Stromal cell of bone marrow (primary cell): ENCODE measurements around the gene POU2AF2.
A peak's percentile ranks its signal among the peaks of the same experiment; 100 is the strongest.
"Not testable (repeated sequence)": the region's sequence is repeated elsewhere in the genome, so short reads cannot be mapped to it uniquely, and the experiment has no call there.

ENCODE experiments used
- DNase-seq: peaks from one replicate; pipeline ENCODE4 v3.0.0-alpha.2; 2012; ENCODE audit warnings: low read depth

POU2AF2 gene

DNA sequence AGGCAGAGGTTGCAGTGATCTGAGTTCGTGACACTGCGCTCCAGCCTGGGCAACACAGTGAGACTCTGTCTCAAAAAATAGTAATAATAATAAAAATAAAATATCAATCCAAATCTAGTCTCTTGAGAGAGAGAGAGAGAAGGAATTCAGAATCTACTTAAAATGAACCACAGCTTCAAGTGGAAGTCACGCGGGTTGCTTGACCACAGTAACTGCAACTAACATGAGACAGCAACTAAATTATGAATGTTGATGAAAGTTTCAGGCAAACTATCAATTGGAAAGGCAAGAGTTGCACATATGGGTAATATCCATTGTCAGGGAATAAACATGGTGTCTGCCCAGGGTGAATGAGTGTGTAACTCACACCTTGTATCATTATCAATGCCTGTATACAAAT is 12.5 kb downstream of the POU2AF2 start:
- DNase-seq = no peak

GRCh38 chr11:111259896-111260295 is 14.4 kb downstream of the POU2AF2 start:
- DNase-seq = no peak

GRCh38 chr11:111260811-111261210 is 15.3 kb downstream of the POU2AF2 start:
- no peak for DNase-seq

- no peak for DNase-seq
Measured at GRCh38 chr11:111264646-111265045, 19.1 kb downstream of the POU2AF2 start.

GRCh38 chr11:111265421-111265820 is 19.9 kb downstream of the POU2AF2 start:
- DNase-seq = no peak

GRCh38 chr11:111268303-111268702 is 22.8 kb downstream of the POU2AF2 start:
- not testable (repeated sequence) for DNase-seq

DNA sequence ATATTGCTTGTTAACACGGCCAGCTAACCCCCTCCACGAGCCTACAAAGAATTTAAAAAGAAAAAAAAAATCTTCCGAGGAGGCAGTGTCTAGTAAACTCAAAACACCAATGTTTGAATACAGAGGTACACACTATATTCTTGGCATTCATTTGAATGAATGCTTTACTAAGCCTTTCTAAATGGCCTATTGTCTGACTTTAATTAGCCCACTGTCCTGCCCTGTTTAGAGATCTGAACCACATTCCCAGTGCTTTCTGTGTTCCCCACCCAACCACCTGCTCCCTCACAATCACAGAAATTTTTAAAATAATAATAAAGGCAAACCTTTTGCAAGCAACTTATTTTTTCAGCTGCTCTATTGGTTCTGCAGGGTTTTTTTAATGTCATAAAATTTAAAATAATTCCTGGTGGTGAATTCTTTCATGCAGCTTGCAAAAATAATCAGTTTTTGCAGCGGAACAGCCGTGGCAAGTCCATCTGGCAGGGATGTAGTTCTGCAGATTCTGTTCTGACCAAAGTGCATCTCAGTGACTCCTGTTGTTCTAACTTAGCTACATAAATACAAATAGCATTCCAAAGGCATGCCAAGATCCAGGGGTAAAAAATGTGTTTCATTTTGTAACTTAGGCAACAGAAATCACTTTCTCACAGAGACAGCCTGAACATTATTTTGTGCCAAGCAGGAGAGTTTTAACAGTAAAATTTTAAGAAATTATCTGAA is 23.8 kb downstream of the POU2AF2 start:
- no peak for DNase-seq

DNA sequence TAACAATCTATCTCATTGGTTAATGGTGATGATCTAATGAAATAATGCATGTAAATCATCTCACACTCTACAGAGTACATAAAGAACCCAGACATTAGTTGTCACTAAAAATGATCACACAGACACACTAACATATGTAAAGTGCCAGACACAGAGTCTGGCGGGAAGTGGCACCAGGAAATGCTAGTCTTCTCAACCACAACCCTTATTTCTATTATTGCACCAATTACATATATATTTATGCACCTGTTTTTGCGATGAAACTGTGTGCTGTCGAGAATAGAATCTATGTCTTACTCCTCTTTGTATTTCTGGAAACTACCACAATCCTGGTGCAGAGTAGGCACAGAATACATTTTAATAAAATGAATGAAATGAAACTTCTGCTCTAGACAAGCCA is 26.9 kb downstream of the POU2AF2 start:
- DNase-seq = no peak

- DNase-seq = no peak
Measured at GRCh38 chr11:111282562-111283075, 37.1 kb downstream of the POU2AF2 start.

DNA sequence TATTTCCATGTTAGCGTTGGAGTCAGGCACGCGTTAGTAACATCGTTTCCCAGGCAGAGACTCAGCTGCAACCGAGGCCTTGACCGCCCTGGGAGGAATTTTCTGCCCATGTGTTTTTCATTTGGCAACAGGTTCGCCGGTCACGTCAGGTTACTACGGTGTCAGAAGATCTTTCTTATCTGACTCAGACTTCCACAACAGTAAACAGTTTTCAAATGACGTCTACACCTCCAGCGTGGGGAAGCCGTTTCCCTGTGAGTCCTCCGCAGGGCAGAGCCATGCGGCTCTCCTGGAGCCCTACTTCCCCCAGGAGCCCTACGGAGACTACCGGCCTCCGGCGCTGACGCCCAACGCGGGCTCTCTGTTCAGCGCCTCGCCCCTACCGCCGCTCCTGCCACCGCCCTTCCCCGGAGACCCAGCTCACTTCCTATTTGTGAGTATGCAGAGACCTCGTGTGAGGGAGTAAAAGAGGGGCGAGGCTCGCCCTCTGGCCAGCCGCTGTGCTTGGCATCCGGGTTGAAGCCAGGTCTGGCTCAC is 38.5 kb downstream of the POU2AF2 start:
- no peak for DNase-seq

- DNase-seq = no peak
Measured at GRCh38 chr11:111285189-111286091, 39.9 kb downstream of the POU2AF2 start.

GRCh38 chr11:111291764-111292163 is 46.2 kb downstream of the POU2AF2 start:
- DNase-seq = no peak

- not testable (repeated sequence) for DNase-seq
Measured at GRCh38 chr11:111292408-111292807, 46.9 kb downstream of the POU2AF2 start.

DNA sequence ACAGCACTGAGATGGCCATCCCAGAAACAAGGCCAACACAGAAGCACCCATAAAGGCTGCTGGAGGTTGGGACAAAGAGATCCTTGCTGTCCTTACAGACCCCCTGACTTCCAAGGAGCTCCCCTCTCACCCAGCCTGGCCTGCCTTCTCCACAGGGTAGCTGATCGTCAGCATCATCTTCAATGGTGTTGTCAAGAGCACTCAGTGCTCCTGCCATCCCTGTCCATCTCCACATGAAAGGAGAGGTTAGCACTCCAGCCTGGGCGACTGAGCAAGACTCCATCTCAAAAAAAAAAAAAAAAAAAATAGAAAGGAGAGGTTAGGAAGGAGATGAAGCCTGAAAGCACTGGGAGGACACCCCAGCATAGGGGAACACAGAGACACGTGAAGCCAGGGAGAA is 50.7 kb downstream of the POU2AF2 start:
- DNase-seq = no peak

DNA sequence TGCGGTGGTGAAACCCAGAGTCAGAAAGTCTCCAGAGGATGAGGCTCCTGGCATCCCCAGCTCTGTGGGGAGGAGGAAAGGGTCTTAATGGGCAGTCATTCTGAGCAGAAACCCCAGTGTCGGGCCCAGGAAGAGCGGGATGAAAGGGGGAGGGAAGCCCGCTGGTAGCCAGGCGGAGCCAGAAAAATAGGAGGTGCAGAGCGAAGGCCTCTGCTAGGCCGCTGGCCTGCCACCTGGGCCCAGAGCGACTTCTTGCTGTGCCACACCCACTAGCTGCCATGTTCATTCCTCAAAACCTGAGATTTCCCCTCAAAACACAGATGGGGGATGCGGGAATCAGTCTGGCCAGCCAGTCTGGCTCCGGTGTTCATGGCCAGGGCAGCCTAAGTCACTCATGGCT is 52.2 kb downstream of the POU2AF2 start:
- no peak for DNase-seq

DNA sequence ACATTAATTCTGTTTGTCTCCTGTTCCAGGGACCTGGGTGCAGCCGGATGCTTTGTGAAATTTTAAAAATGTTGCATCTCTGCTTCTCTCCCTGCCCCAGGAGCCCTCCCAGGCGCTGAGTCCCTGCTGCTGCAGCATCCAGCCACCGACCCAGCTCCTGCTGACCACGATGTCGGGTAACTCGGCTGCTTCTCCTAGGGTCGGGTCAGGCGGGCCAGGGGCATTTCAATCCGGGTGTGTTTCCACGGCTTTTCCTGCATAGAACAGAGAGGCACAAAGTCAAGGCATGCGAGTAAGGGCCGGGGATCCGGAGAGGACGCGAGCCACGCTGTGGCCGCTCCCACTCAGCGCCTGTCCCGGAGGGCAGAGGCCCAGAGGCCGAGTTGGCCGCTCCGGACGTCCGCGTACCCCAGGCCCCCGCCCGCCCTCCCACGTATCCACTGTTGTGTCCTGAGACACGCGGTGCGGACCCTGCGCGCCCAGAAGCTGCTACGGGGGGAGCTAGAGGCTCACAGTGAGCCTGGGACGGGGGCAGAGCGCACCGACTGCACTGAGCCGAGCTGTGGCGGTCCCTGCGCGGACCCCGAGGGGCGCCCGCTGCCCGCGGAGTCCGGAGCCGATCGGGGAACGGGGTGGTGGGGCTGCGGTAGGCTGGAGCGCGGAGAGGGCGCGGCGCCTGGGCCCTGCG is 53.0 kb downstream of the POU2AF2 start, which contains the start of gene POU2AF3:
Gene POU2AF3 (plus strand): TSS at position 134 of the 688 bp plus-strand sequence. CDS start 36 bp downstream, at position 170.
- DNase-seq = no peak

- peak; percentile 8 for DNase-seq
Measured at GRCh38 chr11:111299101-111300026, 53.8 kb downstream of the POU2AF2 start.

- DNase-seq = no peak
Measured at GRCh38 chr11:111300569-111300968, 55.0 kb downstream of the POU2AF2 start.

- no peak for DNase-seq
Measured at GRCh38 chr11:111301004-111301841, 55.7 kb downstream of the POU2AF2 start.

DNA sequence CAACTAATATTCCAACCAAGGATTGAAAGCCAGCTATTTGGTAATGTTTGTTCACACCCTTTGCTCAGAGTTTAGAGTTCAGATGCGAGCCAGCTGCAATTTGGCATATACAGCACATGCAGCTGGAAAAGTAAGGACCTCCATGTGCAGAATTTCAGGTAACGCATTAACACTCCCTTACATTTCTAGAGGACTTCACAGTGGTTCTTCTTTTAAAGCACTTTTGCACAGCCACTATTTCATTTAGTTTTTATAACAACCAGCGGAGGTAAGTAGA is 56.3 kb downstream of the POU2AF2 start:
- DNase-seq = no peak
